Transverse colon (tissue), 3 donors: Measurements from ENCODE around the gene BRSK2.

ENCODE experiments used
- POLR2A ChIP-seq: fragments of 450-650 bp; IDR thresholded peaks from one replicate; pipeline ENCODE4 v1.6.1; 2016; ENCODE audit warnings: antibody characterized with exemption, mild to moderate bottlenecking, moderate library complexity
- TF ChIP-seq, protein P1 (sequence below), 5 experiments: fragments of 200-600 bp in 3 of 5; fragments of 450-650 bp in 2 of 5; sonication (generic) in 3 of 5; IDR thresholded peaks; 1 replicate in 2 of 5; 2 replicates in 3 of 5; pipeline ENCODE4 v1.5.1; 2016 to 2017; ENCODE audit warnings: antibody characterized with exemption in 5 of 5, inconsistent platforms in 3 of 5, mild to moderate bottlenecking in 2 of 5, moderate library complexity in 1 of 5

DNA sequence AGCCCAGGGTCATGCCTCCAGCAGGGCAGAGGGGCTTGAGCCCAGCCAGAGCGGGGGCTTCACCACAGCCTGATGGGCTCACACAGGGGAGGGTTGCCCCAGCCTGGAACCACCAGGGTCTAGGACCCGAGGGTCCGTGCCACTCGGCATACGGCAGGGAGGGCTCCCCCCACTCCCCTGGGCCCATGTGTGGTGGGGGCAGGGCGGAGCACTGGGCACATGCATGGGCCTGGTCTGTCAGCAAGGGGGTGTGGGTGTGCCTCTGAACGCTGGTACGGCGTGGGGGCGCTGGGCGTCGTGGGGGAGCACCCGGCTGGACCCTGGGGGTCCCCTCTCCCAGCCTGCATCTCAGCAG, 67.6 kb downstream of the BRSK2 start:
- TF ChIP-seq, protein P1, sequence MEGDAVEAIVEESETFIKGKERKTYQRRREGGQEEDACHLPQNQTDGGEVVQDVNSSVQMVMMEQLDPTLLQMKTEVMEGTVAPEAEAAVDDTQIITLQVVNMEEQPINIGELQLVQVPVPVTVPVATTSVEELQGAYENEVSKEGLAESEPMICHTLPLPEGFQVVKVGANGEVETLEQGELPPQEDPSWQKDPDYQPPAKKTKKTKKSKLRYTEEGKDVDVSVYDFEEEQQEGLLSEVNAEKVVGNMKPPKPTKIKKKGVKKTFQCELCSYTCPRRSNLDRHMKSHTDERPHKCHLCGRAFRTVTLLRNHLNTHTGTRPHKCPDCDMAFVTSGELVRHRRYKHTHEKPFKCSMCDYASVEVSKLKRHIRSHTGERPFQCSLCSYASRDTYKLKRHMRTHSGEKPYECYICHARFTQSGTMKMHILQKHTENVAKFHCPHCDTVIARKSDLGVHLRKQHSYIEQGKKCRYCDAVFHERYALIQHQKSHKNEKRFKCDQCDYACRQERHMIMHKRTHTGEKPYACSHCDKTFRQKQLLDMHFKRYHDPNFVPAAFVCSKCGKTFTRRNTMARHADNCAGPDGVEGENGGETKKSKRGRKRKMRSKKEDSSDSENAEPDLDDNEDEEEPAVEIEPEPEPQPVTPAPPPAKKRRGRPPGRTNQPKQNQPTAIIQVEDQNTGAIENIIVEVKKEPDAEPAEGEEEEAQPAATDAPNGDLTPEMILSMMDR (IDR thresholded peaks at IDR 0.05) = no peak
- no peak for TF ChIP-seq POLR2A
